Caco-2 (cell line): ENCODE data around the gene CATSPER1. TPM values are rescaled to one million over a fixed set of nuclear protein-coding genes. Genes with fewer than 3 reads are reported as not detected.

Source experiments
- BruUV-seq: library from RNA; stranded (reverse); fragments of 400-500 nt; replicated peaks from 2 replicates; lab custom pipeline; 2021; lab: Mats Ljungman, UMichigan
- CTCF ChIA-PET: fragments of 300-600 bp; sonication (Branson Sonifier 250); formaldehyde crosslinking; loops from one replicate; lab custom pipeline; 2022; ENCODE audit warnings: antibody characterized with exemption; lab: Charles Lee
- POLR2A ChIA-PET: fragments of 300-600 bp; sonication (Branson Sonifier 250); formaldehyde crosslinking; loops from one replicate; lab custom pipeline; 2022; ENCODE audit warnings: antibody characterized with exemption; lab: Charles Lee
- DNase-seq, 2 experiments: peaks; one replicate each; pipeline versions ENCODE4 v3.0.0 to v3.0.0-alpha.2; 2020 to 2022
- H3K27me3 ChIP-seq: replicated peaks from 2 replicates; pipeline ENCODE4 v1.6.0; 2011; ENCODE audit warnings: low read length; ENCODE audit not compliant: control insufficient read depth, insufficient read depth
- H3K36me3 ChIP-seq: 2 replicates; pipeline ENCODE4 v1.5.1; 2011; ENCODE audit warnings: low read length; ENCODE audit not compliant: control insufficient read depth, insufficient read depth
- H3K4me1 ChIP-seq: fragments of 250-450 bp; sonication (Bioruptor Pico); 2 replicates; pipeline ENCODE4 v1.5.1; 2020; ENCODE audit warnings: mild to moderate bottlenecking
- H3K4me3 ChIP-seq: 2 replicates; pipeline ENCODE4 v1.5.1; 2011; ENCODE audit warnings: low read depth, mild to moderate bottlenecking, control low read depth, low read length
- H3K9me3 ChIP-seq: fragments of 250-450 bp; sonication (Bioruptor Pico); 2 replicates; pipeline ENCODE4 v1.5.1; 2020; ENCODE audit warnings: mild to moderate bottlenecking, moderate library complexity
- H3K27ac Mint-ChIP-seq: one replicate; pipeline ENCODE4 v1.8.0; 2022; ENCODE audit warnings: mixed read lengths; ENCODE audit not compliant: unreplicated experiment
- H3K27me3 Mint-ChIP-seq: one replicate; pipeline ENCODE4 v1.8.0; 2022; ENCODE audit warnings: mixed read lengths; ENCODE audit not compliant: insufficient read depth, unreplicated experiment
- H3K36me3 Mint-ChIP-seq: one replicate; pipeline ENCODE4 v1.8.0; 2022; ENCODE audit warnings: mild to moderate bottlenecking, mixed read lengths; ENCODE audit not compliant: insufficient read depth, unreplicated experiment
- H3K4me1 Mint-ChIP-seq: one replicate; pipeline ENCODE4 v1.8.0; 2022; ENCODE audit warnings: low read depth, mixed read lengths; ENCODE audit not compliant: unreplicated experiment
- H3K4me3 Mint-ChIP-seq: one replicate; pipeline ENCODE4 v1.8.0; 2022; ENCODE audit warnings: mild to moderate bottlenecking, moderate library complexity, mixed read lengths; ENCODE audit not compliant: unreplicated experiment
- H3K9me3 Mint-ChIP-seq: one replicate; pipeline ENCODE4 v1.8.0; 2022; ENCODE audit warnings: mixed read lengths; ENCODE audit not compliant: unreplicated experiment
- CTCF ChIP-seq, 2 experiments: fragments of 200-600 bp in 1 of 2; IDR thresholded peaks; 1 replicate in 1 of 2; 2 replicates in 1 of 2; pipeline versions ENCODE4 v1.5.1 to v1.8.0; 2011 to 2022; ENCODE audit warnings: antibody characterized with exemption in 1 of 2, control low read depth in 1 of 2, inconsistent platforms in 1 of 2, low read depth in 1 of 2, low read length in 1 of 2, mild to moderate bottlenecking in 1 of 2, moderate library complexity in 1 of 2; ENCODE audit not compliant: insufficient read depth in 1 of 2, severe bottlenecking in 1 of 2, unreplicated experiment in 1 of 2
- intact Hi-C: fragments of 100-400 bp; cut with micrococcal nuclease; formaldehyde crosslinking; loops from one replicate; pipeline ENCODE4 v1.10.0; 2022; ENCODE audit not compliant: unreplicated experiment
- total RNA-seq: library from RNA; stranded (reverse); gene quantifications from 2 replicates; pipeline ENCODE4 v1.2.3, GENCODE V29; 2022

Gene CATSPER1
- total RNA-seq, 1 experiment from 2014 or later, result not detected

GRCh38 chr11:66056501-66056900 lies 30.2 kb upstream of the CATSPER1 start:
- H3K4me1 Mint-ChIP-seq, result peaks cover 7% of the 10 kb centered on the region
- DNase-seq, result no peak
- POLR2A ChIA-PET, result interaction anchor here (0.6 kb wide), 1 partner anchor 59 kb away, joined by 5 read pairs; no protein-coding TSS in a partner anchor
- no TSS peak for BruUV-seq
- Histone ChIP-seq H3K27me3 (no peaks in the 10 kb centered on the region), H3K4me1 (peaks cover 3% of the 10 kb centered on the region; the same call in 1 of the 2 replicates), H3K4me3 (no peak overlapping the region), H3K36me3 (peaks cover 18% of the 10 kb centered on the region), H3K9me3 (no peaks in the 10 kb centered on the region)
- H3K27me3 Mint-ChIP-seq, result no peaks in the 10 kb centered on the region
- H3K36me3 Mint-ChIP-seq, result peaks cover 89% of the 10 kb centered on the region
- CTCF ChIA-PET, result no interaction called here
- TF ChIP-seq CTCF (IDR thresholded peaks at IDR 0.05; ENCODE audit: insufficient read depth in 1 of 2, low read depth in 1 of 2, low read length in 1 of 2, severe bottlenecking in 1 of 2, unreplicated experiment in 1 of 2), result no peak
- H3K9me3 Mint-ChIP-seq, result no peaks in the 10 kb centered on the region
- intact Hi-C loops, result no loop called here
- no peak overlapping the region for H3K4me3 Mint-ChIP-seq
- H3K27ac Mint-ChIP-seq, result no peak overlapping the region

GRCh38 chr11:66055021-66055420 lies 28.7 kb upstream of the CATSPER1 start:
- no TSS peak for BruUV-seq
- ChIA-PET CTCF (no interaction called here), POLR2A (no interaction called here)
- no peak for TF ChIP-seq CTCF (IDR thresholded peaks at IDR 0.05; ENCODE audit: insufficient read depth in 1 of 2, low read depth in 1 of 2, low read length in 1 of 2, severe bottlenecking in 1 of 2, unreplicated experiment in 1 of 2)
- Histone ChIP-seq H3K36me3 (peaks cover 17% of the 10 kb centered on the region), H3K4me1 (peaks cover 9% of the 10 kb centered on the region), H3K9me3 (no peaks in the 10 kb centered on the region), H3K4me3 (no peak overlapping the region), H3K27me3 (no peaks in the 10 kb centered on the region)
- Mint-ChIP-seq H3K36me3 (peaks cover 74% of the 10 kb centered on the region), H3K4me3 (peak overlapping the region; percentile 56), H3K27ac (no peak overlapping the region), H3K4me1 (peaks cover 14% of the 10 kb centered on the region), H3K9me3 (no peaks in the 10 kb centered on the region), H3K27me3 (no peaks in the 10 kb centered on the region)
- DNase-seq, result no peak
- intact Hi-C loops, result no loop called here

GRCh38 chr11:66052664-66052982 lies 26.3 kb upstream of the CATSPER1 start:
- Mint-ChIP-seq H3K27ac (peak overlapping the region; percentile 96), H3K27me3 (no peaks in the 10 kb centered on the region), H3K4me1 (peaks cover 14% of the 10 kb centered on the region), H3K36me3 (peaks cover 51% of the 10 kb centered on the region), H3K9me3 (no peaks in the 10 kb centered on the region), H3K4me3 (peak overlapping the region; percentile 91)
- Histone ChIP-seq H3K9me3 (no peaks in the 10 kb centered on the region), H3K36me3 (peaks cover 7% of the 10 kb centered on the region), H3K27me3 (no peaks in the 10 kb centered on the region), H3K4me3 (peak overlapping the region; percentile 71), H3K4me1 (peaks cover 9% of the 10 kb centered on the region)
- peak in 1 of 2 experiments; percentile 8 for TF ChIP-seq CTCF (IDR thresholded peaks at IDR 0.05; ENCODE audit: insufficient read depth in 1 of 2, low read depth in 1 of 2, low read length in 1 of 2, severe bottlenecking in 1 of 2, unreplicated experiment in 1 of 2)
- DNase-seq, result no peak
- intact Hi-C loops, result loop anchor here (2.0 to 5.0 kb wide), 2 partner anchors 16 to 300 kb away; no protein-coding TSS in a partner anchor
- ChIA-PET CTCF (interaction anchor here (0.6 to 2.0 kb wide), 8 partner anchors 15 to 332 kb away, joined by 3 to 7 read pairs (median 4); partner anchors contain the start of genes CCDC85B, FIBP, MUS81 and RNASEH2C), POLR2A (interaction anchor here (0.5 to 2.3 kb wide), 13 partner anchors 10 to 941 kb away, joined by 3 to 14 read pairs (median 4); partner anchors contain the start of genes BANF1, CCDC85B, KAT5 and TM7SF2)
- BruUV-seq, result no TSS peak
